GM21717 (cell line): ENCODE data around the gene TMEM108.
A peak's percentile ranks its signal among the peaks of the same experiment; 100 is the strongest.

Experiments
- ATAC-seq: cut with Tn5 transposase; IDR thresholded peaks from one replicate; pipeline ENCODE4 v1.9.1; 2021; ENCODE audit warnings: mild to moderate bottlenecking, moderate library complexity; ENCODE audit not compliant: unreplicated experiment

Gene TMEM108

DNA sequence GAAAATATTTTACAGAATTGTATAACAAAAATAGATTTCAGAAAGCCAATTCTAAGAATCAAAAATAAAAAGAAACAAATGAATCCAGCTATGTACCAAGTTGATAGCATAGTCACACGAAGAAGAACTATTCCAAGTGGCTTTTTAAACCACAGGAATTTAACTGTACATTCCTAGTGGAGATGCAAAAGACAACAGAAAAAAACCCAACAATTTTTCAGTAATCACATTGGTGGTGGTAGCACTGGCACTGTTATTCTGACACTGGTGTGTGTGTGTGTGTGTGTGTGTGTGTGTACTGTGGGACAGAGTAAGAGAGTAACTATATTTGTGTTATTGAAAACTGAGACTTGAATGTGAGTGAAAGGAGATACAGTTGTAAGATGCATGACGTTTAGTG is 370.8 kb downstream of the TMEM108 start:
- ATAC-seq = no peak

DNA sequence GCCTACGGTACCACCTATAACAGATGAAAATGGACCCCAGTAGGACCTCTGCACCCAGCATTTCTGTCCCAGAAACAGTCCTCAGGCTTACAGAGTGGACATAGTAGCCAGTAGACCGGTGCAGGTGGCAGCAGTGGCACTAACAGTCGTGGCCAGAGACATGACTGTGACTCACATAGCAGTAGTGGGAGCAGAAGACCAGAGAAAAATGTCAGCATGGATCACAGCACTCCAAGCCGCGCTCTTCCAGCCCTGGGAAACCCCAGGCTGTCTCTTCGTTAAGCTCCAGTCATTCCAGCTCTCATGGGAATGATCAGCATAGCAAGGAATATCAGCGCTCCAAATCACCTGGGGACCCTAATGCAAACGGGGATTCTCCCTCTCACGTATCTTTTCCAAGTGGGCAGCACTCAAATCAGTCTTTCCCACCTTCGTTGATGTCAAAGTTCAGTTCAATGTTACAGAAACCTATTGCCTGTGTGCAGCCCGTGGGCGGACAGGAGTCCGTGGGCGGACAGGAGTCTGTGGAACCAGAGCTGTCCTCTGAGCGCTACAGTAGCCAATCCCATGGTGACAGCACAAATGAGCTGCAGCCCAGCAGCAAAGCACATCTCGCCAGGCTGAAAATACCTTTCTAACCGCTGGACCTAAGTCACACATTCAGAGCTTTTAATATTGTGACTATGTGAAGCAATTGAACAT is 372.2 kb downstream of the TMEM108 start:
- no peak for ATAC-seq

DNA sequence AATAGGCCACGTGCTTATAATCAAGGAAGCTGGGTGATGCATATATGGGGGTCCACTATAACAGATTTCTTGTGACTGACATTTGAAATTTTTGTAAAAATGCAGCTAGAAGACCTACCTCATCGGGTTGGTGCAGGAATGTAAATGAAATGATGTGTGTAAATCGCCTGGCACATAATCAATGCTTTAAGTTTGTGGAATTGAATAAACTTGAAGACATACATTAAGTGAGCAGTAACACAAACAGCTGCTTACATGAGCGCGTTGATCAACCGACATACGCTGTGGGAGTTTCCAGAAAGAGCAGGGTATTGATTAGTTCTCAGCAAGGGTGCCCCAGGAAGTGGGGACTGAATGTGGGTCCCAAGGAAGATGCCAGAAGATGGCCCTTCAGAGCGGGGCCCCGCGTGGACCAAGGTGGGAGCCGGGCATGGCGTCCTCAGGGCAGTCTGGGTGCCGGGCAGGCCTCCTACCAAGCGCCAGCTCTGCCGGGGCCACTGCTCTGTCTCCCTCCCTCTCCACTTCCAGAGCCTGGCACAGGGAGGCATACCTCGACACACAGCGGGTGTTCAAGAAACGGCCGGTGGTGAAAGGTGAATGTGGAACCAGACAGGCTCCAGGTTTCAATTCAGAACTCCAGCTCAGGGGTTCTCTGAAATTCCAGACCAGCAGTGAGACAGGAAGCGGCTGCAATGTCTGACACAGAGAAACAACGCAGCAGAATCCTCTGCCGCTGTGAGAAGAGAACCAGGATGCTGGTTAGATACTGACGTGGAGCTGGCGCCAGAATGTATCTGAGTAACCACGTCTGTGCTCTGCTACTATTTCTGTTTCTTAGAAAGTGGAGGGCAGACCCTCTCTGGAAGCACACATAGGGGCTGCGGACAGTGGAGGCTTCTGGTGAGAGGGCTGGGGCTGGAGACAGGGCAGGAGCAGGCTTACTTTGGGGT is 374.3 kb downstream of the TMEM108 start:
- ATAC-seq = no peak

DNA sequence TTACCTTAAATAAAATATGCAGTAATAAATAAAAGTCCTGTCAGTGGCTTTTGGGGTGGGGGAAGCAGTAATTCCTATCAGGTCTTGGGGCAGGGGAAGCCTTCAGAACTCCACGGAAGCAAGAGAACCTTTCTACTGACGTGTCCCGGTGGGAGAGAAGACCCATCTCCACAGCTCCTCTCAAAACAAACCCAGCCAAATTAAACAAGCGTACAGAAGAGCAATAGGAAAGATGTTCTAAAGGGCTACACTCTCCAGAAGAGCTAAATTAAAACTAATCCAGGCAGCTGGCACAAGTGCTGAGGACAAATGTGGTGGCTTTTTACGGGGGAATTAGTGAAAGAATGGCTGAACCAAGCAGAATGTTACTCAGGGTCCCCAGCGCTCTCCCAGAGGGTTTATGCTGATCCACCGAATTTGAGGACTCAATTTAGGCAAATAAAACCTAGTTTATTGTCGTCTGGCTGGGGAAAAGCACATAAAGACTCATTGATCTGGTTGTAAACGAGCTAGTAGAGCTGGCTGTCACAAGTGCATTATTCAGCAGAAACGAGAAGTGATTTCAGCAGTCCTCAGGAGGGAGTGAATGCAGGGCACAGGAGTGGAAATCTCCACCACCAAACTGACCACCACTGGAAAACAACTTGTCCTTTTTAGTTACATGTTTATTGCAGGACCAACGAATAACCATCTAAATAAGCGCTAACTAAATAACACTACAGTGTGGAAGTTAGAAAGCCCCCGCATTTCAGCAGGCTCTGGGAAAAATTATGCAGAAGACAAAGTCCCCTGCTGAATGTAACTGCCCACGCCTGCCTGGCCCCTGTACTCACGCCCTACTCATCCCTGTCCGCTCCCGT is 375.2 kb downstream of the TMEM108 start:
- ATAC-seq = no peak

DNA sequence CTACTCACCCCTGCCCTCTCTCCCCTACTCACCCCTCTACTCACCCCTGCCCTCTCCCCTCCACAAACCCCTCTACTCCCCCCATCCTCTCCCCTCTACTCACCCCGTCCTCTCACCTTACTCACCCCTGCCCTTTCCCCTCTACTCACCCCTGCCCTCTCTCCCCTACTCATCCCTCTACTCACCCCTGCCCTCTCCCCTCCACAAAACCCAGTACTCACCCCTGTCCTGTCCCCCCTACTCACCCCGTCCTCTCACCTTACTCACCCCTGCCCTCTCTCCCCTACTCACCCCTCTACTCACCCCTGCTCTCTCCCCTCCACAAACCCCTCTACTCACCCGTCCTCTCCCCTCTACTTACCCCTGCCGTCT is 375.8 kb downstream of the TMEM108 start:
- ATAC-seq = no peak

DNA sequence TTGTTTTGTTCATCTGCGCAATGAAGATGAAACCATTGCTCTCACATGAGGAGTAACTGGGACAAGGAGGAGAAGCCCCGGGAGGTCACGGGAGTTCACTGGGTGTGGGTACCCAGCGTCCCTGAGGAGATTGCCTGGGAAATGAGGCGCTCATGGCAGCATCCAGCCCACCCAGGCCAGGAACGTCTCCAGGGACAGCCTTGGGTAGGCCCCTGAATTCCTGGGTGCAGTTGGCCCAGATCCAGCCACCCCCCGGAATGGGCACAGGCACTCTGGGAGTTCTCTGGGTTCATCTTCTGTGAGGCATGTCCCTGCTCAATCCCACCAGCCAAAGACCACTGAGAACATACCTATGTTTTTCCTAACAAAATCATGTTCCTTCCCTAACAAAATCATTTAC is 380.2 kb downstream of the TMEM108 start:
- ATAC-seq = no peak

DNA sequence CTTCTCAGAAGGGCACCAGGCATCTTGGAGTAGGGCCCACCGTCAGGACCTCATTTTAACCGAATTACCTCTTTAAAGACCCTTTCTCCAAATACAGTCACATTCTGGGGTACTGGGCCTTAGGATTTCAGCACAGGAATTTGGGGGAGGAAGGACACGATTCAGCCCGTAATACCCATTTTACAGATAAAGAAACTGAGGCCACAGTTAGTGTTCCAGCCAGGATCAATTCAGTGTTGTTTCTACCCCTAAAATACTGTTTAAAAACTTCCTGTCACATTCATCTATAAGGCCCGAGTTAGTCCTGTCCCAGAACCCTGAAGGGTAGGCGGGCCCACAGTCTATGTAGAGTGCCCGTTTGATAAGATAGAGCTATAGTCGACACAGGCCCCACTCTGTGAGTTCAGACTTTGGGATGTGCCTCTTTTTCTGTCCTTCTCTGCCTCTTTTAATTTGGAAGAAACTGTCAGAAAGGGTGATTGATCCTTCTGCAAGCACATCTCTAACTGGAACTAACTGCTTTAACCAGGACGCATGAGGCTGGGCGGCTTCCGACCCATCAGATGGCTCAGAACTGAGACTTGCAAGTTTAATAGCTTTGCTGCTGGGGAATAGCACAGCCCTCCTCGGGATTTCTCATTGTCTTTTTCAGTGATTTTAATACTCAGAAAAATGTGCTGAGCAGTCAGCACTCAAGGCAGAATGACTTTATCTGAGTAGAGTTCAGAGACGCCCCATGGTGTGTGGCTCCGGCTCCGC is 381.1 kb downstream of the TMEM108 start:
- no peak for ATAC-seq

DNA sequence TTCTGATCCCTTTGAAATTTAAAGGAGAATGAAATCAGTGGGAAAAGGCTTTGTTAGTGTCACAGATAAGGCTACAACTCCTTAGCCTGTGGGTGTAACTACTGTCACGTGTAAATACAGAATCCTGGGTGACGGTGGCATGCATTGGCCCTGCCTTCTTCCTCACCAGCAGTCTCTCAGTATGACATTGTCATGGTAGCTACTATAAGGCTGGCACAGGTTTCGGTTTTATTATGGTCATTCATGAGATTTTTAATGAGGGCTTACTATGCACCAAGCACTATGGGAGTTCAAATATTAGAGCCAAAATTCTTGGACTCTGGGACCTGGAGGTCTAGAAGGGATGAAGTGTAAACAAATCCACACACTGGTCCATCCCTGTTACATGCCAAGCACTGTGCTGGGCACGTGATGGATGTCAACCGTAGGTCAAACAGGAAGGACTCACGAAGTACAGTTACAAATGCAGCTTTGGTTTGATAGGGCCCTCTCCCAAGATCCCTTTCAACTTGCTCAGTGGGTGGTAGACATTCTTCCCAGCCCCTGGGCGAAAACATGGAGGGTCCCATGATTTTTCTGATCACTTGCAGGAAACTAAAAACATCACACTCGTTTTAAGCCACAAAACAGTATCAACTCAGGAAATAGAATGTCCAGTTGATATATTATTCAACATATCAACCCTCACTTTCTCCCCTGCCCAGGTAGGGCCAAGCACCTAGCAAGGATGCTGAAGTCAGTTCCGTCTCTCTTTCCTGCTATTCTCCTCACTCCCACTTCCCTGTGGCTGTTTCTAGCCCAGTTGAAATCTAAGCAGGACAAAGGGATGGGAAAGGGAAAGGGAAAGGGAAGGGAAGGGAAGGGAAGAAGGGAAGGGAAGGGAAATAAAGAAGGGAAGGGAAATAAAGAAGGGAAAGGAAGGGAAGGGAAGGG is 387.0 kb downstream of the TMEM108 start:
- ATAC-seq = peak; percentile 45

DNA sequence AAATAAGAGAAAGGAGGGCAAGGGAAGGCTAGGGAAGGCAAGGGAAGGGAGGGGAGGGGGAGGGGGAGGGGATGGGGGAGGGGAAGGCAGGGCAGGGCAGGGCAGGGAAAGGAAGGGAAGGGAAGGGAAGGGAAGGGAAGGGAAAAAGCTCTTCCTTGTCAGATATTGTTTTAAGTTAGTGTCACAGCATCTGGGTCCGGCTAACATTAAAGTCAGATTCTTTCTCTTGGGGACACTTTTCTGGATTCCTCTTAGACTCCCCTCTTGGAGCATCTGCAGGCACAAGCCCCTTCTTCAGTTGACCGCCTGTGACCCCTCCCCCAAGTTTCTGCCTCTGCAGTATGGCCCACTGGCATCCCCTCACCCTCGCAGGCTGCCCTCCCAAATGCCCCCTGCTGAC is 387.7 kb downstream of the TMEM108 start:
- no peak for ATAC-seq

DNA sequence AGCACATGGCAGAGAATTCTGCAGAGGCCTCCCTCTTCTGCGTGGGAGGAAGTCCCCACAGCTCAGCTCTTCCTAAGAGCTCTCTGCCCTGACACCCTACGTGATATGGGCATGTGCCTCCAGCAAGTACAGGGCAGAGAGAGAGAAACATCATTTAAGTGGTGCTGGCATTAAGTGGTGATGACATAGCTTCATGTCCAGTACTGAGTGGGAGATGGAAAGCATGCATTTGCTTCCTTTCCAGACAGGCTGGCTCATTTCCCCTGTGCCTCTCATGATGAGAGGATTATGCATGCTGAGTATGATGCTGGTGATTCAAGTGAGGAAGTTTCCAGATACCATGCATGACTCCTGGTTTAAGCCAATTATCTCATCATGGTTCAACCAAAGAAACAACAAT is 388.5 kb downstream of the TMEM108 start:
- no peak for ATAC-seq

DNA sequence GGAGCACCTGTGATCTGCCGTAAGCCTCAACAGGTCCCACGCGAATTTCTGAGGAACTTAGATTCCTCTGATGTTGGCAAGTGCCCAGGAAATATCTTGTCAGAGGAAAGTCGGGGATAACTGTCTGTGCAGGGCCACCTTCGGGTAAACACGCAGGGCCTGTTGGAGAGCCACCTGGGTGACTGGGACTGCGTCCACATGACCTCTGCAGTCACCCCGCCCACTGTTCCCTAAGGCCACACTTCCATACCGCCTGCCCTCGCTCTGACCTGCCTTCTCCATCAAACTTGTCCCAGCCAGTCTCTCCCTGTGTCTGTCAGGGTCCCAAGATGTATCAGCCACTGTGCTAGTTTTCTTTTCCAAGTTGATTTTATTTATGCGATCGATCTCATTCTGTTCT is 390.4 kb downstream of the TMEM108 start:
- ATAC-seq = no peak

DNA sequence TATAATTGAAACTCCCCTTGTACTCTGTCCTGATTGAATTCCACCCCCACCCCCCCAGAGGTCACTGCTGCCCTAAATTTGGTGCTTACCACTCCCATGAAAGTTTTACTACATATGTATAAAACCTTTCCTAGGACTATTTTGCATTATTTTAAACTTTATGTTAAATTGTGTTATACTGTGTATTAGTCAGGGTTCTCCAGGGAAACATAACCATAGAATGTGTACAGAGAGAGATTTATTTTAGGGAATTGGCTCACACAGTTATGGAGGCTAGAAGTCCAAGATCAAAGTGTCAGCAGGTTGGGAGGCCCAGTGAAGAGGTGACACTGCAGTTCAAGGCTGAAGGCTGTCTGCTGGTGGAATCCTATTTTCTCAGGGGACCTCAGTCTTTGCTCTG is 390.9 kb downstream of the TMEM108 start:
- ATAC-seq = no peak

DNA sequence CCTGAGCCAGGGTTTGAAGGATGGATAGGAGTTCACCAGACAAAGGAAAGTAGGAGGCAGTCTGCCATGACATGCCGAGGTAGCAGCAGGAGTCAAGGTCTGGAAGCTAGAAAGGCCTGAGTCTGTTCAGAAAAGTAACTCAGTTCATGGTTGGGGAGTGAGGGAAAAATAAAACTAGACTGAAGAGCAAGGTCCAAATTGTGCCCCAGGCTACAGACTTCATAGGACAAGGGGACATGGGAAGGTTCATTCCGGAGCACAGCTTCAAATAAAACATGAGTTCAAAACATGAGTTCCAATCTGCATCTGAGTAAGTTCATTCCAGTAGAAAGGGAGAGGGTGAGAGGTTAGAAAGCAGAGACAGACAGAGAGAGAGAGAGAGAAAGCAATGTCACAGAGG is 401.4 kb downstream of the TMEM108 start:
- ATAC-seq = no peak

DNA sequence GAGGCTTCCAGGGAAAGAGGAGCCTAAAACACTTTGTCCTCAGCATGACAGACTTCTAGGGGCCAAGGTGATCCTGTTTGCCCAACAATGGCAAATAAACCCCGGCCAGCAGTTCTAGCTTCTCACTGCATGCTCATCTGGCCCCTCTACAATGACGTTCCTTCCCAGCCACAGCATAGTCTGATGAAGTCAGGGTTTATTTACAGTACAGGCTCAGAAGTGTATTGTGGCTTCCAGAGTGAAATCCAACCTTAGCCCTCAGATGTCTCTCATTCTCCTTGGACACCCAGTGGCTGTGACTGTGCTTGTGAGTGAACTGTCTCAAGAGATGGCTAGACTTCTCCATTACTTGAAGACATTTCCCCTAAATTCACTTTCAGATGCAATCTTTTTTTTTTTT is 402.5 kb downstream of the TMEM108 start:
- no peak for ATAC-seq

DNA sequence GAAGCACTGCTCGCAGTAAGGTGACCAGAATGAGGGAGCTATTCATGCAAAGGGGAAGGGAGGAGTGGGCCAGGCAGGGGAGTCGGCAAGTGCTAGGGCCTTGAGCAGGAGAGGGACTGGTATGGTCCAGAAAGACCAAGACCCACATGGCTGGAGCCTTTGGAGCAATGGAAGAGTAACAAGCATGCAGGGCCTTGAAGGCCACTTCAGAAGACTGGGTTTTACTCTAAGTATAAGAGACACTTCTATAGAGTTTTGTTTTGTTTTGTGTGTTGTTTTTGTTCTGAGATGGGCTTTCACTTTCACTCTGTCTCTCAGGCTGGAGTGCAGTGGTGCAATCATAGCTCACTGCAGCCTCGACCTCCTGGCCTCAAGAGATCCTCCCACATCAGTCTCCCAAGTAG is 403.7 kb downstream of the TMEM108 start:
- ATAC-seq = peak; percentile 67

DNA sequence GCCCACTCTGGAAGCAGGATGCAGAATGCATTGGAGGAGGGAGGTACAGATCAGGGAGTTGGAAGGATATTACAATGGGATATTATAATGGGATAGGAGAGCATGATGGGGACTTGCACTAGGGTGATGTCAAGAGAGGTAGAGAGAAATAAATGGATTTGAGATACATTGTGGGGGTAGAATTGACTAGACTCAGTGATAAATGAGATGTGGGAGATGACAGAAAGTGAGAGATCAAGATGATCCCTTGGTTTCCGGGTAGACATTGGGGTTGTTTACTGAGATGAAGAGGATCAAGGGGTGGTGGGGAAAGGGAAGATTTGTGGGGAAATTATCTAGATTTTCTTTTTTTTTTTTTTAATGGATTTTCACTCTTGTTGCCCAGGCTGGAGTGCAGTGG is 404.3 kb downstream of the TMEM108 start:
- no peak for ATAC-seq

DNA sequence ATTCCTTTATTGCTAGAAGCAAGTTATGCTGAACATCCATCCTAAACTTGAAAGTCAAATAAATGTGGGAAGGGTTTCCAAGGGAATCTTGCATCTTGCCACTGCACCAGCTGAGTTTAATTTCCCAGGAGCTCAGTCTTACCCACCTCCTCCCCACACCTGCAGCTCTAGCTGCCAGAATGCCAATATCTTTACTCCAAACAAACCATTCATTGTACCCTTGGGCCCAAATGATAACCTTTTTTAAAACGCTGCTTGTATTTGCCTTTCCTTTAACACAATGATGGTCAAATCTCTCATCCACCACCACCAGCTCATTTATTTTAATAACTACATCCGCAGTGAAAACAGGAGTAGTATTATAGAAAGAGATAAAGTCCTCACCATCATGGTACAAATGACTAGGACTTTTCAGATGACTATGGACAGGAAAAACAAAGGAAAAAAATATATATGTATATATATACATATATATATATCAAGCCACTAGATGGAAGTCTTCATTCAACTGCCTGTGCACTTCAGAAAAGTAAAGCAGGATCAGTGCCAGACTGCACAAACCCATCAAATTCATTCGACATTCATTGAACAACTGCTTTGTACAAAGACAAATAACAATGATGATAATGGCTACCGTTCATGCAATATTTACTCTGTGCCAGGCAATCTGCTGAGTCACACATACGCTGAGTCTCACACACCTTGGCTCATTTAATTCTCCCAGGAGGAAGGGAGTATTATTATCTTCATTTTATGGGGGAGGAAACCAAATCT is 405.6 kb downstream of the TMEM108 start:
- no peak for ATAC-seq

DNA sequence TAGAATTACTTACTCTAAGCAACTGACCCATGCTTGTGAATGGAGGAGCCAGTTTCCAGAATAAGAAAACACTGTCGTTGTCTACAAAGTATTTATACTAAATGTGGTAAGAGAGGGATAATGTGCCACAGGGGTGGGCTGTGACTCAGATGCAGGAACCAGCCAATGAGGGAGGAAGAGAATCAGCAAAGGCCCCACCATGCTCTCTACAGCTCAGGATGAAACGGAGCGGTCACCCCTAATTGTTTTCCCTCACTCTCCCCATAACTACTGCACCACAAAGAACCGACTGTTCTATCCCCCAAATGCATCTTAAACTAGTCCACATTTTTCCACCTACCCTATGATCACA is 406.2 kb downstream of the TMEM108 start:
- no peak for ATAC-seq

DNA sequence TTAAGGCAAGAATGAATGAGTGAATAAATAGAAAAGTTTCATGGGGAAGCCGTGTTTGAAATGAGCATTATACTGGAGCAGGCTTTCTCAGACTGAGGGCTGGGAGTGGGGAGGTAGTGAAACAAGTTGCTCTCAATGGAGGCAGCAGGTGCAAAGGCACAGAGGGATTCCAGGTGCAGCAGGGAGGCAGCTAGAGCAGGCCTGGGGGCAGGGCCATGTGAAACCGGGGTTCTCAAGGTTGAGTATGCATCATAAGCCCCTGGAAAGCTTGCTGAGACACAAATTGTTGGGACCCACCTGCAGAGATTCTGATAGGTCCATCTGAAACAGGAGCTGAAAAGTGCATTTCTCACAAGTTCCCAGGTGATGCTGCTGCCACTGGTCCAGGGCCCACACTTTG is 406.9 kb downstream of the TMEM108 start:
- no peak for ATAC-seq
